Endothelial cell of umbilical vein (primary cell): Measurements from ENCODE around the gene JAKMIP1.

Source experiments
- EZH2 ChIP-seq: IDR thresholded peaks from 2 replicates; pipeline ENCODE4 v1.6.1; 2012; ENCODE audit warnings: borderline replicate concordance, low read depth, mild to moderate bottlenecking, moderate library complexity, low read length, inconsistent platforms; ENCODE audit not compliant: severe bottlenecking
- FOS ChIP-seq: IDR thresholded peaks from 2 replicates; pipeline ENCODE4 v1.6.1; 2011; ENCODE audit warnings: mild to moderate bottlenecking, low read length, moderate library complexity, borderline replicate concordance; ENCODE audit not compliant: insufficient read depth
- GATA2 ChIP-seq: IDR thresholded peaks from 2 replicates; pipeline ENCODE4 v1.7.0; 2011; ENCODE audit warnings: low read depth, mild to moderate bottlenecking, moderate library complexity, mixed read lengths, low read length; ENCODE audit not compliant: insufficient read length, insufficient read depth
- JUN ChIP-seq: IDR thresholded peaks from 2 replicates; pipeline ENCODE4 v1.6.1; 2011; ENCODE audit warnings: borderline replicate concordance, low read depth; ENCODE audit not compliant: insufficient read length, insufficient read depth
- MYC ChIP-seq: IDR thresholded peaks from one replicate; pipeline ENCODE4 v1.6.1; 2011; ENCODE audit warnings: mild to moderate bottlenecking, low read depth, low read length
- POLR2A ChIP-seq: IDR thresholded peaks from 2 replicates; pipeline ENCODE4 v1.6.1; 2012; ENCODE audit warnings: low read depth, mild to moderate bottlenecking, control low read depth, low read length
- POLR2AphosphoS5 ChIP-seq: IDR thresholded peaks from 2 replicates; pipeline ENCODE4 v1.6.1; 2012; ENCODE audit warnings: low read depth, mild to moderate bottlenecking, control low read depth, low read length, moderate library complexity; ENCODE audit not compliant: insufficient read depth
- TF ChIP-seq, protein P1 (sequence below): IDR thresholded peaks from 2 replicates; pipeline ENCODE4 v1.6.1; 2011; ENCODE audit not compliant: insufficient read depth, insufficient read length
- TF ChIP-seq, protein P2 (sequence below), 2 donors: IDR thresholded peaks; 1 replicate in 1 of 2; 2 replicates in 1 of 2; pipeline ENCODE4 v1.5.1; 2011; ENCODE audit warnings: low read length in 2 of 2, mild to moderate bottlenecking in 2 of 2, moderate library complexity in 2 of 2, control low read depth in 1 of 2, inconsistent platforms in 1 of 2, low read depth in 1 of 2; ENCODE audit not compliant: insufficient read depth in 1 of 2; ENCODE audit errors: extremely low read depth in 1 of 2

DNA sequence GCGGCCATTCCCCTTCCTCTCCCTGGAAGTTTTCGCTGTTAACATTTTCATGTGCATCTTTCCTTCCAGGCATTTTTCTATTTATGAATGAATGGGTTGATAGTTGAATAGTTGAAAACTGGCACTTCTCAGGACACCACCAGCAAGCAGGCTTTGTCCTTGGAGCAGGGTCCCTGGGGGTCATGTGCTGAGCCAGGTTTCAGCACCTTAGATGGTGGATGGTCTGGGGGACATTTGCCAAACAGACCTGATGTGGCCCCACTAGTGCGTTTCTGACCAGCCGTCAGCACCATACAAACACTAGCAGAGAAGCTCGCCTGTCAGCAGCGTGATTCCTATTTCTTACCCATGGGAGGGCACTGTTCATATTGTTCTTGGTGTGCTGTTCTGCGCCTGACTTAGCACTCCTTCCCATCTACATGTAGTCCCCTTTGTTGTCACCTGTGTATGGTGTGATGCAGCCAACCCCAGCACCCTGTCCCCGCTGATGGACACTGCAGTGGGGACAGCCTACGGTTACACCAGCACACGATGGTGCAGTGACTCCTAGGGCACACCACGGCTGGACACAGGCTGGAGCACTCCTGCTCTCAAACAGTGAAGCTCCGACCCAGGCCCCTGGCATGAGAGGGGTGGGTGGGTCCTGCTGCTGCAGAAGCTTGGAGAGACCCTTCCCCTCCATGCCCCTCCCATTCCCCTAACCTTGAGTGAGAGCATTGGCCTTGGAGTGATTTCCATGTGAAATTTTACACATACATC, 42.1 kb upstream of the JAKMIP1 start:
- TF ChIP-seq GATA2 (no peak), POLR2A (no peak), POLR2AphosphoS5 (no peak), EZH2 (no peak), FOS (no peak), MYC (no peak), JUN (no peak)
- TF ChIP-seq, protein P1, sequence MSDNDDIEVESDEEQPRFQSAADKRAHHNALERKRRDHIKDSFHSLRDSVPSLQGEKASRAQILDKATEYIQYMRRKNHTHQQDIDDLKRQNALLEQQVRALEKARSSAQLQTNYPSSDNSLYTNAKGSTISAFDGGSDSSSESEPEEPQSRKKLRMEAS: no peak
- TF ChIP-seq, protein P2, sequence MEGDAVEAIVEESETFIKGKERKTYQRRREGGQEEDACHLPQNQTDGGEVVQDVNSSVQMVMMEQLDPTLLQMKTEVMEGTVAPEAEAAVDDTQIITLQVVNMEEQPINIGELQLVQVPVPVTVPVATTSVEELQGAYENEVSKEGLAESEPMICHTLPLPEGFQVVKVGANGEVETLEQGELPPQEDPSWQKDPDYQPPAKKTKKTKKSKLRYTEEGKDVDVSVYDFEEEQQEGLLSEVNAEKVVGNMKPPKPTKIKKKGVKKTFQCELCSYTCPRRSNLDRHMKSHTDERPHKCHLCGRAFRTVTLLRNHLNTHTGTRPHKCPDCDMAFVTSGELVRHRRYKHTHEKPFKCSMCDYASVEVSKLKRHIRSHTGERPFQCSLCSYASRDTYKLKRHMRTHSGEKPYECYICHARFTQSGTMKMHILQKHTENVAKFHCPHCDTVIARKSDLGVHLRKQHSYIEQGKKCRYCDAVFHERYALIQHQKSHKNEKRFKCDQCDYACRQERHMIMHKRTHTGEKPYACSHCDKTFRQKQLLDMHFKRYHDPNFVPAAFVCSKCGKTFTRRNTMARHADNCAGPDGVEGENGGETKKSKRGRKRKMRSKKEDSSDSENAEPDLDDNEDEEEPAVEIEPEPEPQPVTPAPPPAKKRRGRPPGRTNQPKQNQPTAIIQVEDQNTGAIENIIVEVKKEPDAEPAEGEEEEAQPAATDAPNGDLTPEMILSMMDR (IDR thresholded peaks at IDR 0.05; ENCODE audit: extremely low read depth in 1 of 2, insufficient read depth in 1 of 2, low read depth in 1 of 2, low read length in 2 of 2): no peak
